ENCODE data around the gene SAMHD1.

SAMHD1 gene

GRCh38 chr20:36872852-36873251 is 78.7 kb downstream of the SAMHD1 start:
- no peak for DNase-seq (ENCODE audit: low spot score)

- DNase-seq (ENCODE audit: low spot score), result no peak
Observed at GRCh38 chr20:36871640-36872570, 79.6 kb downstream of the SAMHD1 start.

- no peak for DNase-seq (ENCODE audit: low spot score)
Observed at GRCh38 chr20:36866681-36867495, 84.6 kb downstream of the SAMHD1 start.

GRCh38 chr20:36866164-36866563 is 85.3 kb downstream of the SAMHD1 start:
- DNase-seq (ENCODE audit: low spot score), result no peak

GRCh38 chr20:36865861-36866149 is 85.7 kb downstream of the SAMHD1 start:
- no peak for DNase-seq (ENCODE audit: low spot score)

- DNase-seq (ENCODE audit: low spot score), result no peak
Observed at GRCh38 chr20:36865076-36865860, 86.2 kb downstream of the SAMHD1 start.

- DNase-seq (ENCODE audit: low spot score), result no peak
Observed at GRCh38 chr20:36862857-36863668, 88.4 kb downstream of the SAMHD1 start.

- peak; percentile 47 for DNase-seq (ENCODE audit: low spot score)
Observed at GRCh38 chr20:36861875-36862801, 89.4 kb downstream of the SAMHD1 start.

- DNase-seq (ENCODE audit: low spot score), result no peak
Observed at GRCh38 chr20:36861625-36861874, 90.0 kb downstream of the SAMHD1 start.

GRCh38 chr20:36860811-36861624 is 90.5 kb downstream of the SAMHD1 start:
- no peak for DNase-seq (ENCODE audit: low spot score)

GRCh38 chr20:36860339-36860738 is 91.2 kb downstream of the SAMHD1 start:
- no peak for DNase-seq (ENCODE audit: low spot score)

- no peak for DNase-seq (ENCODE audit: low spot score)
Observed at GRCh38 chr20:36859700-36860330, 91.7 kb downstream of the SAMHD1 start.

- DNase-seq (ENCODE audit: low spot score), result no peak
Observed at GRCh38 chr20:36859282-36859555, 92.3 kb downstream of the SAMHD1 start.

GRCh38 chr20:36856691-36857635 is 94.5 kb downstream of the SAMHD1 start:
- DNase-seq (ENCODE audit: low spot score), result peak; percentile 65

- DNase-seq (ENCODE audit: low spot score), result no peak
Observed at GRCh38 chr20:36856195-36856594, 95.3 kb downstream of the SAMHD1 start.

GRCh38 chr20:36855241-36855657 is 96.3 kb downstream of the SAMHD1 start:
- DNase-seq (ENCODE audit: low spot score), result no peak

- DNase-seq (ENCODE audit: low spot score), result peak; percentile 35
Observed at GRCh38 chr20:36854348-36855240, 96.9 kb downstream of the SAMHD1 start.

Data from kidney capillary endothelial cell (primary cell).